GM21619 (cell line): Measurements from ENCODE around the gene ADAMTSL1.

Experiments used
- ATAC-seq: cut with Tn5 transposase; IDR thresholded peaks from one replicate; pipeline ENCODE4 v1.9.1; 2021; ENCODE audit not compliant: unreplicated experiment

The ADAMTSL1 gene

GRCh38 chr9:18550286-18550685 lies 76.3 kb downstream of the ADAMTSL1 start:
- ATAC-seq, result no peak

DNA sequence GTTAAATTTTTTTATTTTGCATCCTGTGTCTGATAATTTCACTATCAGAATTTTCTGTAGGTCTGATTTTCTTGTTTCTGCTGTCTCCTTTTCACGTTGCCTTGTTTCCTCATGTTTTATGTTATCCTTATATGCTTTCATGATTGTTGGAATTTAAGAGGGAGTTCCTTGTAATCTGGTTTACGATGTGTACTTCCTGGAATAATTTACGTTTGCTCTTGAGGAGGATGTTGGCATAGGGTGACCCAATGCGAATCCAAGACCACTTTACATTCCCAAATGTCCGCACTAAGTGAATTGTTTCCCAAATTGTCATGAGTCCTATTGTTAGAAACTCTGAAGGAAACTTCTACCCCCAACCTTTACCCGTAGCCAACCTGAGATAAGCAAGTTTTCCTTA lies 80.3 kb downstream of the ADAMTSL1 start:
- no peak for ATAC-seq

DNA sequence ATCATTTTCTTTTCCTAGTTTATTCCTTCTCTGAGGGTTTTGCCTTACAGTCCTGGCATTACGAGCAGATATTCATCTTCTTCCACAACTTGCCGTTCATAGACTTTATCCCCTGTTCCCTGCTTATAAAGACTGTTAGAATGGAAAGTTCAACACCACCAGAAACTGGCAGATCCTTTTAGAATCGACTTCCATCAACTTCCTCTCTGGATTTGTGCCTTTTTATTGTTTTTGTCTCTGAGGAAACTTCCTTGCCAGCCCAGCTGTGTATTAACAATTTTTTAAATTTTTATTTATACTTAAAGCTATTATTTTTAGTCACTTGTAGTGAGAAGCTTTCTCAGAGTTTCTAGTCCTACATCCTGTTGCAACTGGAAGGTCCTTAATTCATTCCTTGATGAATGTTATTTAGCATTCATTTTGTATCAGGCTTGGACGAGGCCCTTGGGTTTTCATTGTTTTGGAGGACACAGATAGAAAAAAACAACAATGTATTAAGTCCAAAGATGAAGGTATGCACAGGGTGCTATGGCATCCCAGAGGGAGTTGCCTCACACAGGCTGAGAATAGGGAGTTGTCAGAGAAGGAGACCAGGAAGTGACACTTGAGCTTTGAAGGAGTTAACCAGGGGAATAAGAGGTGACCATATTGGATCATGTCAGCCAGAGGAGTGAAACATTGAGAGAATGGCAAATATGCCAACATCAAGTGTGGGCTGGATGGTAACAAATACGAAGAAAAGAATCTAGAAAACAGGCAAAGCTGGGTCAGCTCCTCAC lies 81.3 kb downstream of the ADAMTSL1 start:
- ATAC-seq, result no peak

DNA sequence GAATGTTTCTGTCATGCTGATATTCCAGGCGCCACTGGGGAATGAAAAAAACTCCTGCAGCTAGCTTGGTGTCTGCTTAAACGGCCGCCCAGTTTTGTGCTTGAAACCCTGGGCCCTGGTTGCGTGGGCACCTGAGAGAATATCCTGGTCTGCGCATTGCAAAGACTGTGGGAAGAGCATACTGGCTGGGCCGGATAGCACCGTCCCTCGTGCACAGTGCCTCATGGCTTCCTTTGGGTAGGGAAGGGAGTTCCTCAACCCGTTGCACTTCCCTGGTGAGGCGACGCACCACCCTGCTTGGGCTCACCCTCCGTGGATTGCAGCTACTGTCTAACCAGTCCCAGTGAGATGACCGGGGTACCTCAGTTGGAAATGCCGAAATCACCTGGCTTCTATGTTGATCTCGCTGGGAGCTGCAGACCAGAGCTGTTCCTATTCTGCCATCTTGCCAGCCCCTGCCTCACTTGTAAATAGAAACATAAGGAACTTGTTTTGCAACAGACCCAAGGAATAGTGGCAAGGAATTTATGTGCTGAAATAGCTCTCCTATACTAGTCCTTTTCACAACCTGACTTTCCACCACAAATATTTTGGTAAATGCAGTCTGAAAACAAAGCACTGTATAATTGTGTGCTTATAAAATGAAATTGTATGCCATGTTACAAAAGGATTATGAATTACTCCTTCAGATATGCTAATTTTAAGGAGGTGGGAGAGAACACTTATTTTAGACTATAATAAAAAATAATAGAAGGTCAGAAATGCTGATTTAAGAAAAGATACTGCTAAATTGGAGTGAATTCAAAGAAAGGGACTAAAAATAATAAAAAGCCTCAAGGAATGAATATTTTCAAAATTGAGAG lies 90.3 kb downstream of the ADAMTSL1 start:
- ATAC-seq, result no peak

DNA sequence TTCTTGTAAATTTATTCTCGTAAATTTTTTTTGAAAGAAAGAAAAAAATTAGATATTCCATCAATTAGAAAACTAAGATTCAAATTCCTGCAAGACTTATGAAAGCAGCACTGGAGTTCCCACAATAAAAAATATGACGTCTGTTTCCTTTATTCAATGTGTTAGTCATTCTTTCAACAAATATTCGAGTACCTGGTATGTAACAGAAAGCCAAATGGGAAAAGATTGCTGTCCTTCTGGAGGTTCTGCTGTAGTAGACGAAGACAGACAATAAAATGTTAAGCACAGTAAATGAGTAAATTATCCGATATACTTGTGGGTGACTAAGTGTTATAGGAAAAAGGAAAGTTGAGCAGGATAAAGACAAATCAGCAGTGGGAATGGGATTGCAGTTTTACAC lies 92.2 kb downstream of the ADAMTSL1 start:
- ATAC-seq, result no peak

GRCh38 chr9:18568973-18569372 lies 95.0 kb downstream of the ADAMTSL1 start:
- no peak for ATAC-seq

- no peak for ATAC-seq
Observed at GRCh38 chr9:18569941-18570630, 96.1 kb downstream of the ADAMTSL1 start.

- ATAC-seq, result no peak
Observed at GRCh38 chr9:18573021-18573556, 99.1 kb downstream of the ADAMTSL1 start.

- ATAC-seq, result no peak
Observed at GRCh38 chr9:18575686-18576085, 101.7 kb downstream of the ADAMTSL1 start.

GRCh38 chr9:18579536-18579935 lies 105.6 kb downstream of the ADAMTSL1 start:
- ATAC-seq, result no peak

GRCh38 chr9:18580151-18580550 lies 106.2 kb downstream of the ADAMTSL1 start:
- ATAC-seq, result no peak

DNA sequence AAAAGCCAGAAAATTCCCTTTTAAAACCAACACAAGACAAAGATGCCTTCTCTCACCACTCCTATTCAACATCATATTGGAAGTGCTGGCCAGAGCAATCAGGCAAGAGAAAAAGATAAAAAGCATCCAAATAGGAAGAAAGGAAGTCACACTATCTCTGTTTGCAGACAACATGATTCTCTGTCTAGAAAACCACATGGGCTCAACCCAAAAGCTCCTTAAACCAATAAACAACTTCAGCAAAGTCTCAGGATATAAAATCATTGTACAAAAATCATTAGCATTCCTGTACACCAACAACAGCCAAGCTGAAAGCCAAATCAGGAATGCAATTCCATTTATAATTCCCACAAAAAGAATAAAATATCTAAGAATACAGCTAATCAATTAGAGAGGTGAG lies 112.0 kb downstream of the ADAMTSL1 start:
- ATAC-seq, result no peak

- ATAC-seq, result no peak
Observed at GRCh38 chr9:18588002-18588401, 114.0 kb downstream of the ADAMTSL1 start.

DNA sequence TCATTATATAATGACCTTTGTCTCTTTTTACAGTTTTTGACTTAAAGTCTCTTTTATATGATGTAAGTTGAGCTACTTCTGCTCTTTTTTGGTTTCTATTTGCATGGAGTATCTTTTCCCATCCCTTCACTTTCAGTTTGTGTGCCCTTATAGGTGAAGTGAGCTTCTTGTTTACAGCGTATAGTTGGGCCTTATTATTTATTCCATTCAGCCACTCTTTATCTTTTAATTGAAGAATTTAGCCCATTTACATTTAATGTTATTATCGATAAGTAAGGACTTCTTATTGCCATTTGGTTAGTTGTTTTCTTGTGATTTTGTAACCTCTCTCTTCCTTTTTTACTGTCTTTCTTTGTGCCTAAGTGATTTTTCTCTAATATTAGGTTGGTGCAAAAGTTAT lies 117.3 kb downstream of the ADAMTSL1 start:
- no peak for ATAC-seq

DNA sequence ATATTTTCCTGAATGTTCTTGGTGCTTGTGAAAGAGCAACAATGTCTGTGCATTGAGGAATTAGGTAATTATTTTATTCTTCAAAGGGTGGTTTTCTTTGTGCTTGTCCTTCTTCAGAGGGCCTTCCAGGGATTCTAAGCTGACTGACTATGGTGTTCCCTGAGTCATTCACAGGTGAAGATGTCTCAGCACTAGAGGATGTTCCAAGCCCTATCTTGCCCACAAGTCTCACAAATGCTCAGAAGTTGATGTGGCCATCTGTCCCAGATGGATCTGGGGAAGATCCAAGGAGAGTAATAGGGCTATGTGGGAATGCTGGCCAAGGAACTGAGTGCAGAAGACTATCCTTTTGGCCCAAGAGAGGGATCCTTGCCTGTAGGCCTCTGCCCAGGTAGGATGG lies 120.9 kb downstream of the ADAMTSL1 start:
- ATAC-seq, result no peak

DNA sequence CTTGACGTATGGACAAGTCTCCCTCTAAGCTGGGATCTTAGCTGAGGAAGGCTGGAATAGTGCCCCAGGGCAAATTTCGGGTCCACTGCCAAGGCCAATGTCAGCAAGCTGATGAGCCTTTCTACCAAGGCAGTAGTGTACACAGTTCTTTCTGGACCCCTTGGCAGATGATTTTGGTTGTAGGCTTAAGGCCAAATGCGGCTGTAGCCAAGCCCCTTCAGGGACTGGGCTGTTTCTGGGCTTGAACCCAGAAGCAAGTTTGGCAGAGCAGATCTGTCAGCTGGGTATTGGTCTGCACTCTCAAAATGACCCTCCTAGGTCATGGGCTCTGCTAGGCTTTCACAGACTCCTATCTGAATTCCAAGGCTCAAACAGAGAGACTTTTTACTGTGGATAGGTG lies 121.6 kb downstream of the ADAMTSL1 start:
- no peak for ATAC-seq

- ATAC-seq, result no peak
Observed at GRCh38 chr9:18596920-18597319, 123.0 kb downstream of the ADAMTSL1 start.

- ATAC-seq, result no peak
Observed at GRCh38 chr9:18598969-18599368, 125.0 kb downstream of the ADAMTSL1 start.

DNA sequence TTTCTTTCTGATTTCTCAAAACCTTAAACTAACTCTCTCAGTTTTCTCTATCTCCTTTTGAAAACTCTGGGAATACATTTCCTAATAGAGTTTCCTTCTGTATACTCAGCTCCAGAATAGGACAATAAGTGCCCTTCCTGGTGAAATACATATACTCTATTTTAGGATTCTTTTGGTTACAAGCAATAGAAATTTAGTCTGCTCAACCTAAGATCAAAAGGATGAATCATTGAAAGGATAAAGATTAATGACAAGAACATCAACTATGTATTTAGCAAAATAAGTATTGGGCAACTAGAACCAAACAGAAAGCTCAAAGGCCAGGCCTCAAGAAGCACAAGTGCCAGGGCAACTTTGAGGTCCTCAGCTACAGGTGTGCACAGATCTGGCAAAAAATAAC lies 127.1 kb downstream of the ADAMTSL1 start:
- no peak for ATAC-seq

DNA sequence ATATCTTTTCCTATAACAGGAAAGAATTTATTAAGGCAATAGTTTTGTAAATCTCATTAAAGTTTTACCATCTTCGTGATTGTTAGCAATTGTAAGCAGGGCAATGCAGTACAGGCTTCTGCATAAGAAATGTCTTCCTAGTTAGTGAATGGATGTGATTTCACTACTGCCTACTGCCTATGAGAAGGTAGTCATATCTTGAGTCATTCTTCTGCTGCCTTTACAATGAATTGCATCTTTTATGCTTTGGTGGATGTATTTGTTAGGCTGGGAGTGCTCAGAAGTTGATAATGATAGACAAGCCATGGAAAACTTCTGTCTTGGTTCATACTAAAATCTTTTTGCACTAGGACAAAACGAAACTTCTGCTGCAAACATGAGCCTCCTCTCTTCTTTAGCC lies 128.0 kb downstream of the ADAMTSL1 start:
- ATAC-seq, result no peak
